H1 (cell line): ENCODE results near the gene ZPR1. TPM values are rescaled to one million over a fixed set of nuclear protein-coding genes. Genes with fewer than 3 reads are reported as not detected.

Experiments
- CTCF ChIA-PET: fragments of 300-600 bp; sonication (Branson Sonifier 250); formaldehyde crosslinking; loops from one replicate; lab custom pipeline; 2021; ENCODE audit not compliant: partially characterized antibody; lab: Charles Lee
- POLR2A ChIA-PET: fragments of 300-600 bp; sonication (Branson Sonifier 250); formaldehyde crosslinking; loops from one replicate; lab custom pipeline; 2021; ENCODE audit warnings: inconsistent platforms; ENCODE audit not compliant: partially characterized antibody; lab: Charles Lee
- DNase-seq, 2 experiments: peaks; one replicate each; pipeline versions ENCODE4 v3.0.0 to v3.0.0-alpha.2; 2010 to 2022; ENCODE audit warnings: low spot score in 2 of 2, low read depth in 1 of 2, mixed read lengths in 1 of 2
- FAIRE-seq: peaks from 2 replicates; lab custom pipeline; 2011; peaks lifted over from hg19 to GRCh38; lab: Jason Lieb, UNC
- H2AFZ ChIP-seq: 2 replicates; pipeline ENCODE4 v1.8.1; 2012; ENCODE audit warnings: low read length, inconsistent platforms
- H2AK5ac ChIP-seq: 2 replicates; pipeline ENCODE4 v1.6.1; 2013; ENCODE audit warnings: low read depth, low read length
- H2BK120ac ChIP-seq: replicated peaks from 2 replicates; pipeline ENCODE3; 2013; ENCODE audit warnings: low read depth, low read length, inconsistent platforms
- H2BK12ac ChIP-seq: 2 replicates; pipeline ENCODE4 v1.6.1; 2013; ENCODE audit warnings: low read depth, low read length
- H2BK15ac ChIP-seq: 2 replicates; pipeline ENCODE4 v1.6.1; 2013; ENCODE audit warnings: low read length
- H2BK20ac ChIP-seq: 2 replicates; pipeline ENCODE4 v1.6.1; 2013; ENCODE audit warnings: low read length
- H2BK5ac ChIP-seq: 2 replicates; pipeline ENCODE4 v1.6.1; 2013; ENCODE audit warnings: low read depth, low read length
- H3K14ac ChIP-seq: 2 replicates; pipeline ENCODE4 v1.6.1; 2013; ENCODE audit warnings: inconsistent platforms; ENCODE audit not compliant: insufficient read length
- H3K18ac ChIP-seq: 2 replicates; pipeline ENCODE4 v1.6.1; 2013; ENCODE audit warnings: low read length; ENCODE audit errors: extremely low read depth
- H3K23ac ChIP-seq: 2 replicates; pipeline ENCODE4 v1.6.1; 2013; ENCODE audit warnings: inconsistent platforms; ENCODE audit not compliant: insufficient read length
- H3K23me2 ChIP-seq: 2 replicates; pipeline ENCODE4 v1.6.1; 2013; ENCODE audit warnings: low read depth, low read length
- H3K27ac ChIP-seq: 2 replicates; pipeline ENCODE4 v1.6.1; 2011; ENCODE audit warnings: low read depth, low read length, inconsistent platforms
- H3K27me3 ChIP-seq, 4 experiments: replicated peaks in 1 of 4; 1 replicate in 1 of 4; 2 replicates in 3 of 4; pipeline versions ENCODE4 v1.6.1 to v1.8.1; 2011 to 2013; ENCODE audit warnings: low read length in 3 of 4, mild to moderate bottlenecking in 3 of 4, inconsistent platforms in 2 of 4, mixed read lengths in 2 of 4, moderate library complexity in 1 of 4; ENCODE audit not compliant: control insufficient read depth in 3 of 4, insufficient read depth in 3 of 4; ENCODE audit errors: extremely low read depth in 1 of 4
- H3K36me3 ChIP-seq, 4 experiments: 2 replicates each; pipeline versions ENCODE4 v1.6.1 to v1.8.1; 2011 to 2013; ENCODE audit warnings: mild to moderate bottlenecking in 4 of 4, low read length in 3 of 4, moderate library complexity in 2 of 4, control low read depth in 1 of 4, inconsistent platforms in 1 of 4; ENCODE audit not compliant: insufficient read depth in 4 of 4, control insufficient read depth in 2 of 4
- H3K4ac ChIP-seq: replicated peaks from 2 replicates; pipeline ENCODE3; 2013; ENCODE audit warnings: low read length, low read depth, mixed read lengths, inconsistent platforms; ENCODE audit not compliant: insufficient read length
- H3K4me1 ChIP-seq, 4 experiments: replicated peaks in 1 of 4; 1 replicate in 1 of 4; 2 replicates in 3 of 4; pipeline versions ENCODE4 v1.6.1 to v1.8.1; 2011 to 2013; ENCODE audit warnings: low read length in 3 of 4, inconsistent platforms in 2 of 4, mixed read lengths in 1 of 4; ENCODE audit not compliant: insufficient read depth in 4 of 4, control insufficient read depth in 3 of 4
- H3K4me2 ChIP-seq, 2 experiments: 2 replicates each; pipeline versions ENCODE4 v1.6.1 to v1.8.1; 2011 to 2013; ENCODE audit warnings: low read depth in 2 of 2, low read length in 2 of 2, control low read depth in 1 of 2, inconsistent platforms in 1 of 2, mild to moderate bottlenecking in 1 of 2; ENCODE audit not compliant: insufficient read depth in 1 of 2
- H3K4me3 ChIP-seq, 4 experiments: fragments of 200-600, 300-600 bp in 1 of 4; sonication (generic), shearing (Covaris generic), sonication (Bioruptor Twin) in 1 of 4; 2 replicates each; pipeline versions ENCODE4 v1.5.1 to v1.8.1; 2011 to 2016; ENCODE audit warnings: low read length in 4 of 4, low read depth in 3 of 4, control low read depth in 2 of 4, inconsistent platforms in 2 of 4, mild to moderate bottlenecking in 2 of 4, mixed read lengths in 1 of 4, moderate library complexity in 1 of 4; ENCODE audit not compliant: insufficient read depth in 2 of 4; ENCODE audit errors: extremely low read depth in 1 of 4
- H3K56ac ChIP-seq: replicated peaks from 2 replicates; pipeline ENCODE3; 2013; ENCODE audit warnings: low read depth, mild to moderate bottlenecking, mixed read lengths, low read length, inconsistent platforms; ENCODE audit not compliant: insufficient read length
- H3K79me1 ChIP-seq: 2 replicates; pipeline ENCODE4 v1.6.1; 2013; ENCODE audit warnings: low read depth, low read length, control low read depth
- H3K79me2 ChIP-seq, 2 experiments: 2 replicates each; pipeline versions ENCODE4 v1.6.1 to v1.8.1; 2012 to 2013; ENCODE audit warnings: low read length in 2 of 2, mild to moderate bottlenecking in 2 of 2, inconsistent platforms in 1 of 2; ENCODE audit not compliant: insufficient read depth in 2 of 2, control insufficient read depth in 1 of 2
- H3K9ac ChIP-seq, 4 experiments: replicated peaks in 1 of 4; 1 replicate in 1 of 4; 2 replicates in 3 of 4; pipeline versions ENCODE4 v1.6.1 to v1.8.1; 2011 to 2013; ENCODE audit warnings: low read depth in 3 of 4, low read length in 3 of 4, control low read depth in 2 of 4, mild to moderate bottlenecking in 2 of 4, moderate library complexity in 2 of 4, inconsistent platforms in 1 of 4; ENCODE audit errors: extremely low read depth in 1 of 4
- H3K9me3 ChIP-seq, 2 experiments: 2 replicates each; pipeline versions ENCODE4 v1.6.1 to v1.8.1; 2012 to 2013; ENCODE audit warnings: mild to moderate bottlenecking in 2 of 2, moderate library complexity in 2 of 2, control low read depth in 1 of 2, inconsistent platforms in 1 of 2, low read depth in 1 of 2, low read length in 1 of 2, mixed read lengths in 1 of 2; ENCODE audit not compliant: insufficient read depth in 2 of 2
- H4K20me1 ChIP-seq, 2 experiments: replicated peaks in 1 of 2; 2 replicates each; pipeline versions ENCODE3 to v1.8.1; 2011 to 2013; ENCODE audit warnings: inconsistent platforms in 2 of 2, low read length in 2 of 2, mild to moderate bottlenecking in 1 of 2; ENCODE audit not compliant: insufficient read depth in 2 of 2, control insufficient read depth in 1 of 2
- H4K5ac ChIP-seq: 2 replicates; pipeline ENCODE4 v1.6.1; 2013; ENCODE audit warnings: low read length, low read depth, mixed read lengths, inconsistent platforms; ENCODE audit not compliant: insufficient read length
- H4K8ac ChIP-seq: 2 replicates; pipeline ENCODE4 v1.8.0; 2013; ENCODE audit warnings: mild to moderate bottlenecking, moderate library complexity, low read length, inconsistent platforms; ENCODE audit not compliant: insufficient read depth; ENCODE audit errors: extremely low read depth
- H4K91ac ChIP-seq: replicated peaks from 2 replicates; pipeline ENCODE3; 2013; ENCODE audit warnings: low read length, mixed read lengths, inconsistent platforms; ENCODE audit not compliant: insufficient read length
- ATF3 ChIP-seq: IDR thresholded peaks from 2 replicates; pipeline ENCODE4 v1.6.1; 2011; ENCODE audit warnings: low read depth, mild to moderate bottlenecking, low read length; ENCODE audit not compliant: insufficient read depth
- CREB1 ChIP-seq: IDR thresholded peaks from 2 replicates; pipeline ENCODE4 v1.6.1; 2012; ENCODE audit warnings: inconsistent platforms
- E2F6 ChIP-seq: IDR thresholded peaks from 2 replicates; pipeline ENCODE4 v1.6.1; 2012; ENCODE audit warnings: inconsistent platforms
- EP300 ChIP-seq, 2 experiments: IDR thresholded peaks; 1 replicate in 1 of 2; 2 replicates in 1 of 2; pipeline ENCODE4 v1.6.1; 2011 to 2012; ENCODE audit warnings: low read depth in 2 of 2, low read length in 2 of 2, mild to moderate bottlenecking in 2 of 2, borderline replicate concordance in 1 of 2, inconsistent platforms in 1 of 2, moderate library complexity in 1 of 2
- KDM1A ChIP-seq: fragments of 200-600, 300-600 bp; sonication (generic); IDR thresholded peaks from 2 replicates; pipeline ENCODE4 v1.7.1; 2016; ENCODE audit warnings: mild to moderate bottlenecking, low read length, borderline replicate concordance
- RXRA ChIP-seq: IDR thresholded peaks from 2 replicates; pipeline ENCODE4 v1.6.1; 2011; ENCODE audit warnings: low read depth, mild to moderate bottlenecking, low read length, moderate library complexity; ENCODE audit not compliant: insufficient read depth
- SIX5 ChIP-seq: IDR thresholded peaks from 2 replicates; pipeline ENCODE4 v1.6.1; 2011; ENCODE audit warnings: mild to moderate bottlenecking, low read depth, low read length
- SP1 ChIP-seq: IDR thresholded peaks from 2 replicates; pipeline ENCODE4 v1.6.1; 2011; ENCODE audit warnings: low read depth, low read length
- SRF ChIP-seq: IDR thresholded peaks from 2 replicates; pipeline ENCODE4 v1.6.1; 2011; ENCODE audit warnings: mild to moderate bottlenecking, low read depth, low read length, moderate library complexity
- TBP ChIP-seq: IDR thresholded peaks from 2 replicates; pipeline ENCODE4 v1.6.1; 2011; ENCODE audit warnings: low read depth, low read length, improper control_type of control experiment
- WGBS, 2 experiments: shearing (Covaris generic) in 1 of 2; methylation state at CpG; one replicate each; pipeline versions ENCODE4 v1.1.6 to v1.1.7; 2013 to 2015; ENCODE audit warnings: low lambda C conversion rate in 2 of 2, mixed read lengths in 2 of 2, inconsistent platforms in 1 of 2, low coverage in 1 of 2, missing lambda C conversion rate in 1 of 2; ENCODE audit not compliant: insufficient replicate concordance in 2 of 2, insufficient coverage in 1 of 2, insufficient read length in 1 of 2; ENCODE audit errors: extremely low coverage in 1 of 2, missing lambda C conversion rate in 1 of 2; 5-methylcytosine and 5-hydroxymethylcytosine counted together
- polyA plus RNA-seq, 7 experiments: library from polyadenylated mRNA; depleted of rRNA in 3 of 7; stranded (reverse) in 5 of 7; unstranded in 2 of 7; fragments of >200 nt in 5 of 7; fragments of 200-250 nt in 2 of 7; gene quantifications; 1 replicate in 5 of 7; 2 replicates in 1 of 7; 4 replicates in 1 of 7; pipeline versions ENCODE4 v1.2.1 to v1.2.3, GENCODE V29; 2011 to 2013; ENCODE audit warnings: missing spikeins in 2 of 7, mixed read lengths in 2 of 7
- total RNA-seq: library from RNA; stranded (reverse); fragmentation: NEBNext Ultra II Directional; extraction: Animal tissue kit (Norgen Biotek cat#: 25700); gene quantifications from 2 replicates; pipeline ENCODE4 v1.2.1, GENCODE V29; 2021
- TF ChIP-seq, protein P1 (sequence below): IDR thresholded peaks from 2 replicates; pipeline ENCODE4 v1.6.1; 2012; ENCODE audit warnings: low read length, inconsistent platforms

Gene ZPR1
- total and polyA plus RNA-seq, 2 of the 8 experiments (the other 6 are each of a cell fraction or from before 2014, with no cell fraction given): 36.7 to 70.5 TPM

GRCh38 chr11:116777056-116777455, 10.8 kb downstream of the ZPR1 start:
- Histone ChIP-seq H3K4me3 (no peak overlapping the region), H2BK120ac (no peak overlapping the region), H3K4me2 (no peak overlapping the region), H3K27ac (no peak overlapping the region), H3K9me3 (no peaks in the 10 kb centered on the region), H4K91ac (no peak overlapping the region), H3K14ac (no peak overlapping the region), H3K36me3 (peaks cover 19 to 51% (median 32%) of the 10 kb centered on the region in 4 experiments), H2BK5ac (no peak overlapping the region), H2BK20ac (no peak overlapping the region), H3K4ac (no peak overlapping the region), H3K27me3 (no peaks in the 10 kb centered on the region), H3K18ac (no peak overlapping the region), H4K20me1 (peaks cover 2% of the 10 kb centered on the region in 2 experiments), H3K23ac (no peak overlapping the region), H4K8ac (no peak overlapping the region), H3K79me2 (peaks cover 3% of the 10 kb centered on the region in 2 experiments; a peak in 3 of 4 replicates), H3K56ac (no peak overlapping the region), H2AK5ac (no peak overlapping the region), H2AFZ (no peak overlapping the region), H3K4me1 (no peaks in the 10 kb centered on the region), H2BK12ac (no peak overlapping the region), H4K5ac (no peak overlapping the region), H3K23me2 (peaks cover 4% of the 10 kb centered on the region), H3K9ac (no peak overlapping the region), H3K79me1 (no peaks in the 10 kb centered on the region), H2BK15ac (no peak overlapping the region)
- ChIA-PET CTCF (interaction anchor here (1.1 to 1.7 kb wide), 2 partner anchors 20 to 46 kb away, joined by 3 to 5 read pairs; partner anchors contain the start of gene APOA4), POLR2A (interaction anchor here (2.6 kb wide), 1 partner anchor 13 kb away, joined by 7 read pairs; no protein-coding TSS in a partner anchor)
- 94% methylated on average over 7 of the region's 7 CpGs; no CpG with 5 or more reads in 1 of the 2 experiments for WGBS, 2 experiments
- FAIRE-seq: no peak
- no peak for DNase-seq
- TF ChIP-seq EP300 (IDR thresholded peaks at IDR 0.05; ENCODE audit: borderline replicate concordance in 1 of 2, low read depth in 2 of 2, low read length in 2 of 2) (no peak), SIX5 (no peak), SP1 (no peak), KDM1A (no peak), CREB1 (no peak), E2F6 (no peak), ATF3 (no peak), SRF (no peak), RXRA (no peak), TBP (no peak)
- TF ChIP-seq, protein P1, sequence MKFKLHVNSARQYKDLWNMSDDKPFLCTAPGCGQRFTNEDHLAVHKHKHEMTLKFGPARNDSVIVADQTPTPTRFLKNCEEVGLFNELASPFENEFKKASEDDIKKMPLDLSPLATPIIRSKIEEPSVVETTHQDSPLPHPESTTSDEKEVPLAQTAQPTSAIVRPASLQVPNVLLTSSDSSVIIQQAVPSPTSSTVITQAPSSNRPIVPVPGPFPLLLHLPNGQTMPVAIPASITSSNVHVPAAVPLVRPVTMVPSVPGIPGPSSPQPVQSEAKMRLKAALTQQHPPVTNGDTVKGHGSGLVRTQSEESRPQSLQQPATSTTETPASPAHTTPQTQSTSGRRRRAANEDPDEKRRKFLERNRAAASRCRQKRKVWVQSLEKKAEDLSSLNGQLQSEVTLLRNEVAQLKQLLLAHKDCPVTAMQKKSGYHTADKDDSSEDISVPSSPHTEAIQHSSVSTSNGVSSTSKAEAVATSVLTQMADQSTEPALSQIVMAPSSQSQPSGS: no peak
